Measurements from ENCODE around the gene ZCCHC7. TPM values are rescaled to one million over a fixed set of nuclear protein-coding genes. Genes with fewer than 3 reads are reported as not detected.

ZCCHC7 gene
- polyA plus RNA-seq, 2 of the 4 experiments (the other 2 are of a cell fraction): 15.7 to 30.0 TPM

- FAIRE-seq (no peak), DNase-seq (ENCODE audit: low read depth in 1 of 2, low spot score in 1 of 2) (no peak), ATAC-seq (no peak)
- ChIA-PET POLR2A (no interaction called here), CTCF (interaction anchor here (0.9 to 1.7 kb wide), 5 partner anchors 15 to 379 kb away, joined by 3 to 4 read pairs (median 3); no protein-coding TSS in a partner anchor)
- Histone ChIP-seq H3K4me2 (no peak overlapping the region), H3K9me3 (no peaks in the 10 kb centered on the region), H3K4me1 (no peaks in the 10 kb centered on the region), H3K4me3 (no peak overlapping the region), H3K27ac (no peak overlapping the region)
- TF ChIP-seq ZNF302 (CRISPR knock-in tag; IDR thresholded peaks at IDR 0.05): no peak
- TF ChIP-seq ZFP36 (IDR thresholded peaks at IDR 0.05; ENCODE audit: borderline replicate concordance, partially characterized antibody): no peak
- TF ChIP-seq NFE2L2 (conservative IDR thresholded peaks at IDR 0.05; ENCODE audit: low read length): no peak
- TF ChIP-seq CTCF (IDR thresholded peaks at IDR 0.05): no peak
- TF ChIP-seq SREBF2 (IDR thresholded peaks at IDR 0.05): no peak
- no peak for TF ChIP-seq SMC3 (IDR thresholded peaks at IDR 0.05)
- no peak for TF ChIP-seq CBX2 (IDR thresholded peaks at IDR 0.05; ENCODE audit: borderline replicate concordance, low read depth)
- TF ChIP-seq PBX3 (IDR thresholded peaks at IDR 0.05): no peak
- no peak for TF ChIP-seq MYC (IDR thresholded peaks at IDR 0.05; ENCODE audit: borderline replicate concordance, low read length)
- no peak for TF ChIP-seq NPAS2 (CRISPR knock-in tag; IDR thresholded peaks at IDR 0.05; ENCODE audit: borderline replicate concordance)
- TF ChIP-seq RAD21 (conservative IDR thresholded peaks at IDR 0.05 in 1 of 2, IDR thresholded peaks at IDR 0.05 in 1 of 2): no peak
- TF ChIP-seq POLR2A (IDR thresholded peaks at IDR 0.05; ENCODE audit: low read length): no peak
- no peak for TF ChIP-seq NR3C1 (IDR thresholded peaks at IDR 0.05)
- WGBS (ENCODE audit: missing lambda C conversion rate): over 99% methylated on average over 6 of the region's 6 CpGs
Observed at GRCh38 chr9:37251452-37251851, 131.1 kb downstream of the ZCCHC7 start.

GRCh38 chr9:37253377-37253937, 133.1 kb downstream of the ZCCHC7 start:
- FAIRE-seq (no peak), DNase-seq (ENCODE audit: low read depth in 1 of 2, low spot score in 1 of 2) (no peak), ATAC-seq (no peak)
- no peak overlapping the region for H3K4me3 ChIP-seq
- ChIA-PET POLR2A (no interaction called here), CTCF (no interaction called here)
- TF ChIP-seq KDM1A (IDR thresholded peaks at IDR 0.05; ENCODE audit: low read depth): no peak
- no peak for TF ChIP-seq HDAC2 (IDR thresholded peaks at IDR 0.05)
- no peak for TF ChIP-seq HOXA7 (CRISPR knock-in tag; IDR thresholded peaks at IDR 0.05)
- TF ChIP-seq POLR2A (IDR thresholded peaks at IDR 0.05; ENCODE audit: low read length): no peak
- TF ChIP-seq TP53 (CRISPR knock-in tag; IDR thresholded peaks at IDR 0.05): no peak
- H3K4me2 ChIP-seq: no peak overlapping the region
- H3K9me3 ChIP-seq: no peaks in the 10 kb centered on the region
- no peaks in the 10 kb centered on the region for H3K4me1 ChIP-seq
- WGBS (ENCODE audit: missing lambda C conversion rate): 89% methylated on average over 4 of the region's 4 CpGs
- no peak overlapping the region for H3K27ac ChIP-seq

- ATAC-seq: no peak
- POLR2A ChIA-PET: no interaction called here
- 97% methylated on average over 2 of the region's 2 CpGs for WGBS (ENCODE audit: missing lambda C conversion rate)
Observed at GRCh38 chr9:37255187-37255586, 134.8 kb downstream of the ZCCHC7 start.

More at GRCh38 chr9:37255187-37255586, 134.8 kb downstream of the ZCCHC7 start:
- Histone ChIP-seq H3K9me3 (no peaks in the 10 kb centered on the region), H3K4me2 (no peak overlapping the region), H3K27ac (no peak overlapping the region), H3K4me1 (no peaks in the 10 kb centered on the region), H3K4me3 (no peak overlapping the region)
- FAIRE-seq (no peak), DNase-seq (ENCODE audit: low read depth in 1 of 2, low spot score in 1 of 2) (no peak)
- TF ChIP-seq POLR2A (IDR thresholded peaks at IDR 0.05; ENCODE audit: low read length) (no peak), ATOH8 (CRISPR knock-in tag; IDR thresholded peaks at IDR 0.05; ENCODE audit: low read depth) (no peak), HDAC2 (IDR thresholded peaks at IDR 0.05) (no peak), HOXB13 (CRISPR knock-in tag; IDR thresholded peaks at IDR 0.05; ENCODE audit: low read depth) (no peak), JUNB (IDR thresholded peaks at IDR 0.05) (no peak), TP53 (CRISPR knock-in tag; IDR thresholded peaks at IDR 0.05) (no peak), ZC3H11A (IDR thresholded peaks at IDR 0.05) (no peak), RFX5 (IDR thresholded peaks at IDR 0.05) (no peak), EHMT2 (IDR thresholded peaks at IDR 0.05; ENCODE audit: low read depth) (no peak), JUN (IDR thresholded peaks at IDR 0.05) (no peak), MAFK (IDR thresholded peaks at IDR 0.05; ENCODE audit: partially characterized antibody) (no peak), CHD2 (IDR thresholded peaks at IDR 0.05; ENCODE audit: low read length, partially characterized antibody) (no peak), FOSB (CRISPR knock-in tag; IDR thresholded peaks at IDR 0.05) (no peak), ZSCAN20 (CRISPR knock-in tag; IDR thresholded peaks at IDR 0.05) (no peak), CBX2 (IDR thresholded peaks at IDR 0.05; ENCODE audit: borderline replicate concordance, low read depth) (no peak), RAD21 (conservative IDR thresholded peaks at IDR 0.05 in 1 of 2, IDR thresholded peaks at IDR 0.05 in 1 of 2) (no peak), SMC3 (IDR thresholded peaks at IDR 0.05) (no peak), RCOR1 (IDR thresholded peaks at IDR 0.05; ENCODE audit: low read depth, low read length) (no peak), ESRRA (IDR thresholded peaks at IDR 0.05; ENCODE audit: borderline replicate concordance, low read length) (no peak)
- CTCF ChIA-PET: interaction anchor here (0.7 kb wide), 1 partner anchor 155 kb away, joined by 3 read pairs; no protein-coding TSS in a partner anchor
